Body of pancreas (tissue), 4 donors: Measurements from ENCODE around the gene UNC13C.

ENCODE experiments used
- CTCF ChIP-seq, 7 experiments: fragments of 450-650 bp in 4 of 7; fragments of 200-600 bp in 3 of 7; sonication (generic) in 3 of 7; IDR thresholded peaks; one replicate each; pipeline ENCODE4 v1.5.1; 2016 to 2019; ENCODE audit warnings: antibody characterized with exemption in 7 of 7
- POLR2A ChIP-seq, 3 donors: fragments of 450-650 bp; IDR thresholded peaks; one replicate each; pipeline ENCODE4 v1.6.1; 2016; ENCODE audit warnings: antibody characterized with exemption in 3 of 3, mild to moderate bottlenecking in 2 of 3

DNA sequence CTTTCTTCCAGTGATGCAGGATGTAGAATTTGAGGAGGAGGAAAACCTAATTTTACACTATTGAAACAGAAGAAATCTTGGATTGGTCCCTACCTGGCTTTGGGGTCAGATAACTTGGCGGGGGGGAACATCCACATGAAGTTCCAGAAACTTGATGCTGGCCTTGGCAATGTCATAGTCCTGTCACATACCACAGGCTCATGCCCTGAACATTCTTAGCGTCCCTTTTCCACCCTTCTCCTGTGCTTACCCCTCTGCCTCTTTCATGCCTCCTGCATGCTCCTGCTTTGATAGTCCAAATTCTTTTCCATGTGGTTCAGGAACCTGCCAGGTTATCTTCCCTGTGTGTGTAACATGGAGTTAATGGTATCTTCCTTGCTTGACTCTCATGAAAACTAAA is 110.6 kb downstream of the UNC13C start:
- no peak for TF ChIP-seq CTCF (IDR thresholded peaks at IDR 0.05)
- TF ChIP-seq POLR2A (IDR thresholded peaks at IDR 0.05) = no peak
